ENCODE results near the gene ACTA1. TPM values are rescaled to one million over a fixed set of nuclear protein-coding genes. Genes with fewer than 3 reads are reported as not detected.
"Not testable (repeated sequence)": the region's sequence is repeated elsewhere in the genome, so short reads cannot be mapped to it uniquely, and the experiment has no call there.

The ACTA1 gene
- 12.2 TPM in 1 of 2 replicates, not detected in the other for total RNA-seq (2012; rRNA removed)

- Histone ChIP-seq H3K4me1 (ENCODE audit: control insufficient read depth, insufficient read depth, low read length) (no peaks in the 10 kb centered on the region), H3K4me2 (ENCODE audit: low read length) (no peak within 1 kb of the TSS), H3K27me3 (ENCODE audit: control insufficient read depth, insufficient read depth, low read length) (peaks cover 62% of the 10 kb centered on the region), H3K36me3 (ENCODE audit: insufficient read depth, low read length) (peaks cover 3% of the 10 kb centered on the region), H3K4me3 (ENCODE audit: low read length) (no peak within 1 kb of the TSS), H3K9ac (ENCODE audit: low read depth, low read length) (no peak within 1 kb of the TSS), H3K9me3 (replicated peaks; ENCODE audit: low read length) (no peaks in the 10 kb centered on the region)
Observed at GRCh38 chr1:229434005-229434640, at the start of gene ACTA1. ACTA1 (minus strand) TSS chr1:229434094; CDS start chr1:229433115, 979 bp downstream.

GRCh38 chr1:229482511-229482910, 48.6 kb upstream of the ACTA1 start:
- peaks cover 52% of the 10 kb centered on the region for H3K36me3 ChIP-seq (ENCODE audit: insufficient read depth, low read length)

GRCh38 chr1:229480495-229480894, 46.6 kb upstream of the ACTA1 start:
- H3K4me1 ChIP-seq (ENCODE audit: control insufficient read depth, insufficient read depth, low read length) = no peaks in the 10 kb centered on the region
- no peak overlapping the region for H3K4me3 ChIP-seq (ENCODE audit: low read length)
- H3K4me2 ChIP-seq (ENCODE audit: low read length) = no peak overlapping the region
- H3K36me3 ChIP-seq (ENCODE audit: insufficient read depth, low read length) = peaks cover 43% of the 10 kb centered on the region
- H3K9ac ChIP-seq (ENCODE audit: low read depth, low read length) = no peak overlapping the region
- no peaks in the 10 kb centered on the region for H3K9me3 ChIP-seq (replicated peaks; ENCODE audit: low read length)
- no peaks in the 10 kb centered on the region for H3K27me3 ChIP-seq (ENCODE audit: control insufficient read depth, insufficient read depth, low read length)

More at GRCh38 chr1:229482511-229482910, 48.6 kb upstream of the ACTA1 start:
- H3K27me3 ChIP-seq (ENCODE audit: control insufficient read depth, insufficient read depth, low read length) = no peaks in the 10 kb centered on the region
- no peak overlapping the region for H3K4me2 ChIP-seq (ENCODE audit: low read length)
- no peak overlapping the region for H3K9ac ChIP-seq (ENCODE audit: low read depth, low read length)
- no peak overlapping the region for H3K4me3 ChIP-seq (ENCODE audit: low read length)
- H3K4me1 ChIP-seq (ENCODE audit: control insufficient read depth, insufficient read depth, low read length) = no peaks in the 10 kb centered on the region
- no peaks in the 10 kb centered on the region for H3K9me3 ChIP-seq (replicated peaks; ENCODE audit: low read length)

GRCh38 chr1:229479660-229480399, 45.9 kb upstream of the ACTA1 start:
- Histone ChIP-seq H3K27me3 (ENCODE audit: control insufficient read depth, insufficient read depth, low read length) (no peaks in the 10 kb centered on the region), H3K36me3 (ENCODE audit: insufficient read depth, low read length) (peaks cover 41% of the 10 kb centered on the region), H3K4me1 (ENCODE audit: control insufficient read depth, insufficient read depth, low read length) (no peaks in the 10 kb centered on the region), H3K4me3 (ENCODE audit: low read length) (no peak overlapping the region), H3K9ac (ENCODE audit: low read depth, low read length) (no peak overlapping the region), H3K4me2 (ENCODE audit: low read length) (no peak overlapping the region), H3K9me3 (replicated peaks; ENCODE audit: low read length) (no peaks in the 10 kb centered on the region)

- Histone ChIP-seq H3K4me1 (ENCODE audit: control insufficient read depth, insufficient read depth, low read length) (no peaks in the 10 kb centered on the region), H3K36me3 (ENCODE audit: insufficient read depth, low read length) (peaks cover 45% of the 10 kb centered on the region), H3K27me3 (ENCODE audit: control insufficient read depth, insufficient read depth, low read length) (no peaks in the 10 kb centered on the region), H3K4me3 (ENCODE audit: low read length) (no peak overlapping the region), H3K9ac (ENCODE audit: low read depth, low read length) (no peak overlapping the region), H3K9me3 (replicated peaks; ENCODE audit: low read length) (no peaks in the 10 kb centered on the region), H3K4me2 (ENCODE audit: low read length) (no peak overlapping the region)
Observed at GRCh38 chr1:229478852-229479251, 45.0 kb upstream of the ACTA1 start.

GRCh38 chr1:229475859-229476258, 42.0 kb upstream of the ACTA1 start:
- H3K27me3 ChIP-seq (ENCODE audit: control insufficient read depth, insufficient read depth, low read length); H3K9ac ChIP-seq (ENCODE audit: low read depth, low read length); H3K4me2 ChIP-seq (ENCODE audit: low read length); H3K4me3 ChIP-seq (ENCODE audit: low read length); H3K4me1 ChIP-seq (ENCODE audit: control insufficient read depth, insufficient read depth, low read length); H3K9me3 ChIP-seq (replicated peaks; ENCODE audit: low read length): not testable (repeated sequence)
- H3K36me3 ChIP-seq (ENCODE audit: insufficient read depth, low read length) = peaks cover 44% of the 10 kb centered on the region

GRCh38 chr1:229474509-229474908, 40.6 kb upstream of the ACTA1 start:
- no peaks in the 10 kb centered on the region for H3K4me1 ChIP-seq (ENCODE audit: control insufficient read depth, insufficient read depth, low read length)
- H3K4me2 ChIP-seq (ENCODE audit: low read length) = no peak overlapping the region
- no peaks in the 10 kb centered on the region for H3K27me3 ChIP-seq (ENCODE audit: control insufficient read depth, insufficient read depth, low read length)
- no peaks in the 10 kb centered on the region for H3K9me3 ChIP-seq (replicated peaks; ENCODE audit: low read length)
- peaks cover 46% of the 10 kb centered on the region for H3K36me3 ChIP-seq (ENCODE audit: insufficient read depth, low read length)
- no peak overlapping the region for H3K9ac ChIP-seq (ENCODE audit: low read depth, low read length)
- no peak overlapping the region for H3K4me3 ChIP-seq (ENCODE audit: low read length)

- Histone ChIP-seq H3K9me3 (replicated peaks; ENCODE audit: low read length) (no peaks in the 10 kb centered on the region), H3K4me2 (ENCODE audit: low read length) (no peak overlapping the region), H3K36me3 (ENCODE audit: insufficient read depth, low read length) (peaks cover 50% of the 10 kb centered on the region), H3K9ac (ENCODE audit: low read depth, low read length) (no peak overlapping the region), H3K27me3 (ENCODE audit: control insufficient read depth, insufficient read depth, low read length) (no peaks in the 10 kb centered on the region), H3K4me3 (ENCODE audit: low read length) (no peak overlapping the region), H3K4me1 (ENCODE audit: control insufficient read depth, insufficient read depth, low read length) (no peaks in the 10 kb centered on the region)
Observed at GRCh38 chr1:229471175-229471574, 37.3 kb upstream of the ACTA1 start.

- Histone ChIP-seq H3K36me3 (ENCODE audit: insufficient read depth, low read length) (peaks cover 48% of the 10 kb centered on the region), H3K9ac (ENCODE audit: low read depth, low read length) (no peak overlapping the region), H3K4me1 (ENCODE audit: control insufficient read depth, insufficient read depth, low read length) (no peaks in the 10 kb centered on the region), H3K4me2 (ENCODE audit: low read length) (no peak overlapping the region), H3K27me3 (ENCODE audit: control insufficient read depth, insufficient read depth, low read length) (no peaks in the 10 kb centered on the region), H3K4me3 (ENCODE audit: low read length) (no peak overlapping the region), H3K9me3 (replicated peaks; ENCODE audit: low read length) (no peaks in the 10 kb centered on the region)
Observed at GRCh38 chr1:229470406-229471043, 36.6 kb upstream of the ACTA1 start.

GRCh38 chr1:229466887-229467286, 33.0 kb upstream of the ACTA1 start:
- Histone ChIP-seq H3K4me3 (ENCODE audit: low read length) (no peak overlapping the region), H3K9ac (ENCODE audit: low read depth, low read length) (no peak overlapping the region), H3K36me3 (ENCODE audit: insufficient read depth, low read length) (peaks cover 49% of the 10 kb centered on the region), H3K27me3 (ENCODE audit: control insufficient read depth, insufficient read depth, low read length) (no peaks in the 10 kb centered on the region), H3K9me3 (replicated peaks; ENCODE audit: low read length) (no peaks in the 10 kb centered on the region), H3K4me2 (ENCODE audit: low read length) (no peak overlapping the region), H3K4me1 (ENCODE audit: control insufficient read depth, insufficient read depth, low read length) (no peaks in the 10 kb centered on the region)

- H3K4me3 ChIP-seq (ENCODE audit: low read length) = no peak overlapping the region
- H3K9me3 ChIP-seq (replicated peaks; ENCODE audit: low read length) = no peaks in the 10 kb centered on the region
- H3K27me3 ChIP-seq (ENCODE audit: control insufficient read depth, insufficient read depth, low read length) = no peaks in the 10 kb centered on the region
- H3K4me1 ChIP-seq (ENCODE audit: control insufficient read depth, insufficient read depth, low read length) = no peaks in the 10 kb centered on the region
- peaks cover 49% of the 10 kb centered on the region for H3K36me3 ChIP-seq (ENCODE audit: insufficient read depth, low read length)
- H3K9ac ChIP-seq (ENCODE audit: low read depth, low read length) = no peak overlapping the region
- H3K4me2 ChIP-seq (ENCODE audit: low read length) = no peak overlapping the region
Observed at GRCh38 chr1:229464672-229465071, 30.8 kb upstream of the ACTA1 start.

Measured in skeletal muscle satellite cell (primary cell).